GM10847 (cell line): ENCODE data around the gene AGAP3.

ENCODE experiments used
- POLR2A ChIP-seq: IDR thresholded peaks from 2 replicates; pipeline ENCODE4 v1.6.1; 2011; ENCODE audit not compliant: insufficient read length; ENCODE audit errors: extremely low read depth

Gene AGAP3

DNA sequence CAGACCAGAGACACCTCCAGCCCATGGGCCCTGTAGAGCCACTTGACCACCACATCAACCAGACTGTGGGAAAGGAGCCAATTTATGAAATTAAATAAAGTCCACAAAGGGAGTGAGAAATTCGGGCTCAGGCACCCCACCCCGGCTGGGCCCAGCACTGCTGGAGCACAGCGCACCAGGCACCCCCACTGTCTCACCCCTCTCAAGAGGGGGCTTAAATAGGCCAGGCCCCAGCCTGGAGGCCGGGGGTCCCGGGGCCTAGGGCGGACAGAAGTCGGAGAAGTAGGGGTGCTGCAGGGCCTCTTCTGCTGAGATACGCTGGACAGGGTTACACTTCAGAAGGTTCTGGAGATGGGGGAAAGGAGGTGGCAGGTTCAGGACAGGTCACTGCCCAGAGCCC, 32.5 kb upstream of the AGAP3 start:
- TF ChIP-seq POLR2A, result no peak

- no peak for TF ChIP-seq POLR2A
Measured at GRCh38 chr7:151056283-151056665, 30.0 kb upstream of the AGAP3 start.

GRCh38 chr7:151056666-151057505, 29.4 kb upstream of the AGAP3 start:
- no peak for TF ChIP-seq POLR2A

GRCh38 chr7:151057506-151057988, 28.7 kb upstream of the AGAP3 start, which contains the start of gene CDK5:
Gene CDK5, minus strand, starts transcription at chr7:151057897. Its CDS starts 49 bp downstream, at chr7:151057848.
- no peak for TF ChIP-seq POLR2A

DNA sequence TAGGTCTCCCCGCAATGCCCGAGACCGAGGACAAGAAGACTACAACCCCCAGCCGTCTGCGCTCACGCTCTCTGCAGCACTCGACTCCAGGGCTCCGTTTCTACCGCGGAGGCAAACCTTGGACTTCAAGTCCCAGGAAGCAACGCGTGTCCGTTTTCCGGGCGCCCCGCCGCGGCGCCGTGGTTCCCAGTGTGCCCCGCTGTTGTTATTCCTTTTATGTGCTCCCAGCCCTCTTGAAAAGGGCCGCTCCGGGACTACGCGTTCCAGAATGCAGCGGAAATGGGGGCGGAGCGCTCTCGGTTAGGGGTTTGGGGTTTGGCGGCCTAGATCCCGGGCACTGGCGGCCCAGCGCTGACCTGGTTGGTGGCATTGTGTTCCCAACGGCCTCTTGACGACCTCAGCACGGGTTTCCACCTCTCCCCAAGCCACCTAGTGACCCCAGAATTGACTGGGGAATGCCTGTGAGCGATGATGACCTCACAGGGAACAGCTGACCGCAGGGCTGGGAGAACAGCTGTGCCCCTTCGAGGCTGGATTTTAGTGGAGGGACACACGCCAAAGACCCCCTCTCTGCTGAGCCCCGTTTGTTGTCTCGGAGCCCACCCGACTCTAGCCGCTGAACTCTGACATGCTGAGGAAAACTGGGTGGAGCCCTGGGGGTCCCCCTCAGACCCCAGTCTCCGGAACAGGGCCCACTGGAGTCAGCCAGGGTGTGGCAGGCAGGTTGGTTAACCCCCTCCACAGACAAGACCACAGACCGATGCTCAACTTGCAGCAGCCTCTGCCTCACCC, 28.1 kb upstream of the AGAP3 start:
- peak; percentile 34 for TF ChIP-seq POLR2A

DNA sequence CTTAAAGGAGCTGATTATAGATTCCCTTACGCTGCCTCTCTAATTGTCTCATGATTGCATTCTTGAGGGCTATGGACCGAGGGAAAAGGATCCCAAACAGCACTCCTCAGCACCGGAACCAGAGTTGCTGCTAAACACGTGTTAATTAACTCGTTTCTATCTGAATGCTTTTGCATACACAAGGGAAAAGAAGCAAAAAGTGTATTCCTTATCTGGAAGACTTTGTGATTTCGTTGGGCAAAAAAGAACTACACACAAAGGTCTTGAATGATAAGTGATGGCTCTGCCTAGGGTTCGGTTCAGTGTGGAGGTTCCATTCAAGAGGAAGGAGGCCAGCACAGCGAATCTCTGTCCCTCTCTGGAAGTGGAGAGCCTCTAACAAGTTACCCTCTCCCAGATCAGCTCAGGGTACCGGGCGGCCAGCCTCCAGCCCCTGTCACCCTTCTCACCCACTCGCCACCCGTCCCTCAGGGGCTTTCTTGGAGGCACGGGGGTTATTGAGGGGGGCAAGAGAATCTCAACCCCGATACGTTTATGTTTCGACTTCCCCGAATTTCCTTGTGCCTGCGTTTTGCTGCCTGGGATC, 27.4 kb upstream of the AGAP3 start:
- TF ChIP-seq POLR2A, result no peak

DNA sequence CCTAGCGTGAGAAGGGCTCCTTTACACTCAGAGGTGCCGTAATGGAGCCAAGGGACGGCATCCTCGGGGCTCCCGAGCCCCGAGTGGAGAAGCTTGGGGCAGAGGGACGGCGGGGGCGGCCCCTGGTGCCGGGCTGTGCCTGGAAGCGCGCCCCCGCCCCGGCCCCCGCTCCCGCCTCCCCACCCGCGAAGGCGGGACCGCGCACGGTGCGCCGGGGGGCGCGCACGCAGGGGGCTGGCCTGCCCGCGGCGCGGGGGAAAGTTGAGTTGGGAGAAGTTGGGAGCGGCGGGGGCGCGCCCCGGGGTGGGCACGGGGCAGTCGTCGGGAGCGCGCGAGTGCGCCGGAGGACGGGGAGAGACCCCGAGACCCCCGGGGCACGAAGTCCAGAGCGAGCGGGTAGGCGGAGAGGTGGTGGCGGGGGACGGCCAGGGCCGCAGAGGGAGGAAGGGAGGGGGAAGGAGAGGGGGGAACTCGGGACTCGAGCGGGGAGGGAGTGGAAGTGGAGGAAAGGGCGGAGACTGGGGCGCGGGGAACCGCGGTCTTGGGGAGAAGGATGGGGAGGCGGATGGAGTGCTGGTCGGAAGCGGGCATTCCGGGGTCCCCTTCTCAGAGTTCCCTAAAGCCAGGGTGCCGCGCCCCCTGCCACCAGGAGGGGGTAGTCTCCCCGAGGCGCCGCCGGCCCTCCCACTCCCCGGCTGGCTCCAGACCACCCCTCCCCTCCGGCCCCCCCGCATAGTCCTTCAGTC, 26.7 kb upstream of the AGAP3 start, which contains the start of gene SLC4A2:
SLC4A2 (plus strand) TSS at position 223 of the 746 bp plus-strand sequence. CDS start 2,399 bp downstream, outside the sequence.
- TF ChIP-seq POLR2A, result peak; percentile 59

GRCh38 chr7:151060113-151060415, 26.2 kb upstream of the AGAP3 start:
- no peak for TF ChIP-seq POLR2A

GRCh38 chr7:151060416-151061212, 25.7 kb upstream of the AGAP3 start:
- no peak for TF ChIP-seq POLR2A

DNA sequence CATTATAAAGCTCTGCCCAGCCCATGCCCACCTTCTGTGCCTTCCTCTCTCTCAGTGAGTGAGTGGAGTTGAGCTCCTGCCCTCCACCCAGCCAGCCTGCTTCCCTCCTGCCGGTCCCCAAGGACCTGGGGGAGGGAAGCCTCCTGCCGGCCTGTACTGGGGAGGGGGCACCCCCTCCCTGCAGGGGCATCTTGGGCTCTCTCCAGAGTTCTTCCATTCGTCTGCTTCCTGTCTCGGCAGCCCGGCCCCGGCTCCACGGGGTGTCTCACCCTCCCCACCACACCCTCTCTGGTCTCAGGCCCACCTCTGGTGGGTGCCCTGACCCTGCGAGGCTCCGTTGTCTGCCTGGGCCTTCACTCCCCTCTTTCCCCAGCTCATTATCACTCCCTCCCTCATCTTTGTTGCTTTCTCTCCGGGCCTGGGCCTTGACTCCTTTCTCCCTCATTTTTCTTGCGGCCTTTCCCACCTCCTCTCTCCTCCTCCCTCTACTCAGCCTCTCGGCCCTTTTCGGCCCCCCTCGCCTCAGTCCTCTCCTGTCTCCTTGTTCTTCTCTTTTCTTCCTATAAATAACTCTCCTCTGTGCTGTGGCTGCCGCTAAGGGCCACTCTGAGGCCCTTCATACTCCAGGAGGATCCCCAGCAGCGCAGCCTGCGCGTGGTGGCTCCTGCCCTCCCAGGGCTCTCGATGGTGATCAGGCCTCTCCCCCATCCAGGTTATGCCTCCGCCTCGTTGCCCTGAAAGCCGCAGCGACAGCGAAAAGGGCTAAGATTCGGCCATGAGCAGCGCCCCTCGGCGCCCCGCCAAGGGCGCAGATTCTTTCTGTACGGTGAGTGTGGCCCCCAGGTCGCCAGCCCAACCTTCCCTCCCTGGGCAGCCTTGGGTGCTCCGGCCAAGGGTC, 24.8 kb upstream of the AGAP3 start:
- TF ChIP-seq POLR2A, result no peak

GRCh38 chr7:151062111-151062398, 24.2 kb upstream of the AGAP3 start:
- TF ChIP-seq POLR2A, result no peak

DNA sequence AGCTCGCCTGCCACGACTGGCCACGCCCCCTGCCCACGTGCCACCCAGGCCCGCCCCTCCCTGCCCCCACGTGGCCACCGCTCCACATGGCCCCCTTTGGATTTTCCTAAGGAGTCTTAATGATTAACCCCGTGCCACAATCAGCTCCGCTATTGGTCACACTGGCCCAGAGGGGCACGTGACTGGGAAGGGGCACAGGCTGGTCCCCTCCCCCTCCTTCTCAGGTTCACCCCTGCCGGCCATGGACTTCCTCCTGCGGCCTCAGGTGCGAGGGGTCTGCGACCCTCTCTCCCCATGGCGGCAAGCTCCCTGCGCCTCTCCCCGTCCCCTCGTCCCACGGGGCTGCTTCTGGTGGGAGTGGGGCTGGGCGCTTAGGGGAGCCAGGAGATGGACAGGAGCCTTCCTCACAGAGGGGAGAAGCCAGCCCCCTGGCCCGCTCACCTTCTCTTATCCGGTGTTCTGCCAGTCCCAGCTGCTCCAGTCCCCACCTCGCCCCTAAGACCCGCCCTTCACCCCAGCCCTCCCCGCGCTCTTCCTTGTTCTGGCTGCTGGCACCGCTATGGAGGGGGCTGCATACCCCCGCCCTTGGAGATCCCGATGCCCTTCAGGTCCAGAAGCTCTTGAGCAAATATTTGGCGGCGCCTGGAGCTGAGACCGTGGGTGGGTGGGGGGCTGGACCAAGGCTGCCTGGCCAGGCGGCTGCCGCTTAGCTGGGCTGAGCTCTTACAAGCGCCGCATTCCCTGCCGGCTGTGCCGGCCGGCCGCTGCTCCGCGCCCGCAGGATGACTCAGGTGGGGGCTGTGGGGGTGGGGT, 23.7 kb upstream of the AGAP3 start:
- TF ChIP-seq POLR2A, result no peak

GRCh38 chr7:151063212-151063561, 23.1 kb upstream of the AGAP3 start:
- no peak for TF ChIP-seq POLR2A
